VCaP (cell line): ENCODE data around the gene ACAP3.

Source experiments
- H3K27ac ChIP-seq: fragments of 450-650 bp; 2 replicates; pipeline ENCODE4 v1.5.1; 2017
- TF ChIP-seq, protein P1 (sequence below): fragments of 450-650 bp; conservative IDR thresholded peaks from 2 replicates; pipeline ENCODE4 v1.5.1; 2017; ENCODE audit warnings: mild to moderate bottlenecking, moderate library complexity

Gene ACAP3

DNA sequence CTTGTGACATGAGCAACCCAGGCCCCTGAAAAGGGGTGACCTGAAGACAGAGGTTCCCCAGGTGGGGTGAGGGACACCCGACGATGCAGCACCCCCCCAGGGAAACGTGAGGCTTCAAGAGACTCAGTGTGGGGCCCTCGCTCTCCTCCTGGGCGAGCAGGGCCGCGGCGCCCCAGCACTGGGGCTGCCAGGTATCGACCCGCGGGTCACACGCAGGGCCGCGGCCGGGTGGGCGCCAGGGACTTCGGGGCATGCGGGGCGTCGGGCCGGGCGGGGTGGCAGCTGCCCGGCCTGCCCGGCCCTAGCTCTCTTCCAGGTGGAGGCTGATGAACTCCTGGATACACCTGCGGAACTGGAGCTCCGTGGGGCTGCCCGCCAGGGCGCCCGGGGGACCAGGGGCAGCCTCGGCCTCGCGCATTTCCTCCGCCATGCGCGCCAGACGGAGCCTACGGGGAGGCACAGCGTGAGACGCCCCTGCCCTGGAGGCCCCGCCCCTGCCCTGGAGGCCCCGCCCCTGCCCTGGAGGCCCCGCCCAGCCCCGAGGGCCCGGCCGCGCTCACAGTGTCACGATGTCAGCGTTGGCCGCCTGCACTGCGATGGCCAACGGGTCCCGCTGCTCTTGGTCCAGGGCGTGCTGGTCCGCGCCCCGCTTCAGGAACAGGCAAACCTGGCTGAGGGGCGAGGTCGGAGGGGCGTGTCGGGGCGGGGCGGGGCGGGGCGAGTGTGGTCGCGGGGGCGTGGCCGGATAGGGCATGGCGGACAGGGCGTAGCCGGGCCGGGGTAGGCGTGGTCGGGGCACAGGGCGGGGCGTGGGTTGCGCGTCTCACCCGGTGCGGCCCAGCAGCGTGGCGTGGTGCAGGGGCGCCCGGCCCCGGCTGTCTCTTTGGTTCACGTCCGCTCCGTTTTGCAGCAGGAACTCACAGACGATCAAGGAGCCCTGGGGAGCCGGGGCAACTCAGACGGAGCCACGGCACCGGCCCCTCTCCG lies 14.2 kb downstream of the ACAP3 start:
- TF ChIP-seq, protein P1, sequence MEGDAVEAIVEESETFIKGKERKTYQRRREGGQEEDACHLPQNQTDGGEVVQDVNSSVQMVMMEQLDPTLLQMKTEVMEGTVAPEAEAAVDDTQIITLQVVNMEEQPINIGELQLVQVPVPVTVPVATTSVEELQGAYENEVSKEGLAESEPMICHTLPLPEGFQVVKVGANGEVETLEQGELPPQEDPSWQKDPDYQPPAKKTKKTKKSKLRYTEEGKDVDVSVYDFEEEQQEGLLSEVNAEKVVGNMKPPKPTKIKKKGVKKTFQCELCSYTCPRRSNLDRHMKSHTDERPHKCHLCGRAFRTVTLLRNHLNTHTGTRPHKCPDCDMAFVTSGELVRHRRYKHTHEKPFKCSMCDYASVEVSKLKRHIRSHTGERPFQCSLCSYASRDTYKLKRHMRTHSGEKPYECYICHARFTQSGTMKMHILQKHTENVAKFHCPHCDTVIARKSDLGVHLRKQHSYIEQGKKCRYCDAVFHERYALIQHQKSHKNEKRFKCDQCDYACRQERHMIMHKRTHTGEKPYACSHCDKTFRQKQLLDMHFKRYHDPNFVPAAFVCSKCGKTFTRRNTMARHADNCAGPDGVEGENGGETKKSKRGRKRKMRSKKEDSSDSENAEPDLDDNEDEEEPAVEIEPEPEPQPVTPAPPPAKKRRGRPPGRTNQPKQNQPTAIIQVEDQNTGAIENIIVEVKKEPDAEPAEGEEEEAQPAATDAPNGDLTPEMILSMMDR = no peak
- no peak overlapping the region for H3K27ac ChIP-seq

DNA sequence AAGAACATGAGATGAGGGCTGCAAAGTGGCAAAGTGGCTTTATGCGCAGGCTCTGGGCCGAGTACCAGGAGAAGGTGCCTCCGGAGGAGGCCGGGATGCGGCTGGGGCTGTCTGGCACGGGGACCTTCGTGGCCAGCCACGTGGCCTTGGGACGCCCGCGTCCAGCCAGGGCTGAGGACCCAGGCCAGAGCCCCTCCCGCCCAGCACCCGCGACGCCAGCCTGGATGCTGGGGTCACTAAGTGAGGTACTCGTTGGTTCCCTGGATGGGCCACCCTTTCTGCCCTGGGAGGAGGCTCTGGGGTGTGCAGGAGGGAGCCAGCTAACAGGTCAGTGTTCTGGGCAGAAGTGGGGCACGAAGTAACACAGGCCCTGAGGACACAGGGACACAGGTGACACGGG lies 14.9 kb downstream of the ACAP3 start:
- H3K27ac ChIP-seq = no peak overlapping the region
- TF ChIP-seq, protein P1 = no peak

DNA sequence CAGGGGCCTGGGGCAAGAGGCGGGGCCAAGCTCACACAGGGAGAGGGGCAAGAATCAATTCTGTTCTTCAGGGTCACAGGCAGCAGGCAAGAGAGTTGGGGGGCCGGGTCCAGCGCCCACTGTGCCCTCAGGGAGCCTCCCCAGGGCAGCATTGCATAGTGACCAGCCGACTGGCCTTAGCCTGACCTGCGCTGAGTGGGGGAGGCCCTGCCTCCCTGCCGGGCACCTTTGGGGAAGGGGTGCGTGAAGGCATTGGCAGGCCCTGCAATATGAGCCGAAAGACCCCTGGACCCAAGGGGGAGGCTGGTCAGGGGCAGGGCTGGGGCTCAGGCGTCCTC lies 15.3 kb downstream of the ACAP3 start:
- no peak overlapping the region; the same call in 1 of the 2 replicates for H3K27ac ChIP-seq
- TF ChIP-seq, protein P1 = no peak

DNA sequence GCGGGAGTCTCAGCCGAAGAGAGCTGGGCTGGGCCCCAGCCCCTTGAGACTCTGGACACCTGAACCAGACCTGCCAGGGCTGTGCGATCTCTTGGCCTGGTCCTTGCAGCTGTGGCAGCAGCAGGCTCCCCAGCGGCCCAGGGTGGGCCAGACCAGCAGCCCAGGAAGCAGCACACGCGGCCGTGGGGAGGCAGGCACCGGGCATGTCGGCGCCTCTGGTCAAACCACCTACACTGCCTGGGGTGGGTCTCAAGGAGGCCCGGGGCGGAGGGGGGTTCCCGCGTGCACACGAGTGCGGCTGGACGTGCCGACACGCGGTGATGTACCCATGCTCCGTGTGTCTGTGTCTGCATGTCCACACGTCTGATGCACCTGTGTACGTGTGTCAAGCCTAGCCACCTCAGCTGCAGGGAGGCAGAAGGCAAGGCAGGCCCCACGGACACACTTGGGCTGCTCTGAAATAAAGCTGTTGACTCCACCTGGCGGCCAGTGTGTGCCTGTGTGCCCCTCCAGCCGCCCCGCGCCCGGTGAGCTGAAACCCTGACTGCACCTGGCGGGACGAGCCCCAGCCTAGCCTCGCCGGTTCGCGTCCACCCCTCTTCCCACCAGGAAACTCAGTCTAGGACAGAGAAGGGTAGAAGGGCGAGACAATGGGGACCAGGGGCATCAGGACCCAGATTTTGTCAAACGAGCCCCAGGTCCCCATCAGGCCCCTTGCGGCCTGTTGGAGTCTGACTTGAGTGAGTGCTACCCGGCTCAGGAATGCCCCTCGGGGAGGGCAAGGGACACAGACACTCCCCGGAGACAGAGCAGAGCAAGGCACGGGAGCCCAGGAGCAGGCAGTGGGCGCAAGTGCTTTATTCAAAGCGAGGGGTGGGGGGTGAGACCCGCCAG lies 15.9 kb downstream of the ACAP3 start:
- TF ChIP-seq, protein P1 = peak; percentile 89
- H3K27ac ChIP-seq = peak overlapping the region; percentile 56

DNA sequence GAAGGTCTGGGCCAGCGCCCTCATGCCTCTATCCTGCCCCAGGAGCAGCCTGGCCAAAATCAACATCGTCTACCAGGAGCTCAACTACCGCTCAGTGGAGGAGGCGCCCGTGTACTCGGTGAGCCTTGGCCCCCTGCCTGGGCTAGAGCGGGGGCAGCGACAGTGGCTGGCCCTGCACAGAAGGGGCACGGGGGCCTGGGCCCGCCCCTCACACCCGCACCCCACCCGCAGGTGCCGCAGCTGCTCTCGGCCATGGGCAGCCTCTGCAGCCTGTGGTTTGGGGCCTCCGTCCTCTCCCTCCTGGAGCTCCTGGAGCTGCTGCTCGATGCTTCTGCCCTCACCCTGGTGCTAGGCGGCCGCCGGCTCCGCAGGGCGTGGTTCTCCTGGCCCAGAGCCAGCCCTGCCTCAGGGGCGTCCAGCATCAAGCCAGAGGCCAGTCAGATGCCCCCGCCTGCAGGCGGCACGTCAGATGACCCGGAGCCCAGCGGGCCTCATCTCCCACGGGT lies 16.7 kb downstream of the ACAP3 start:
- TF ChIP-seq, protein P1 = no peak
- peak overlapping the region; percentile 56 for H3K27ac ChIP-seq

DNA sequence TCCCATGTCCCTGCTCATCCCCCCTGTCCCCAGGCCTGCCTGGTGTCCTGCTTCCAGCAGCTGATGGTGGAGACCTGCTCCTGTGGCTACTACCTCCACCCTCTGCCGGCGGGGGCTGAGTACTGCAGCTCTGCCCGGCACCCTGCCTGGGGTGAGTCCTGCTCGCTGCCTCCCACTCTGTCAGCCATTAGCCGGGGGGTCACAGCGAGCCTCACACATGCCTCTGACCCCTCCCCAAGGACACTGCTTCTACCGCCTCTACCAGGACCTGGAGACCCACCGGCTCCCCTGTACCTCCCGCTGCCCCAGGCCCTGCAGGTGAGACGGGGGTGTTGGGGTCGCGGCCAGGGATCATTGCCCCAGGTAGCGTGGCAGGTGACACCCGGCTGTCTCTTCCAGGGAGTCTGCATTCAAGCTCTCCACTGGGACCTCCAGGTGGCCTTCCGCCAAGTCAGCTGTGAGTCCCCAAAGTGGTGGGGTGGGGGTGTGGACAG lies 17.4 kb downstream of the ACAP3 start:
- TF ChIP-seq, protein P1 = peak; percentile 84
- H3K27ac ChIP-seq = peak overlapping the region; percentile 56
